Activated T-helper 17 cell treated with anti-CD3 and anti-CD28 coated beads, Interleukin-2, amount 50 U/mL, for 72 hours (primary cell): Measurements from ENCODE around the gene FKRP. TPM values are rescaled to one million over a fixed set of nuclear protein-coding genes. Genes with fewer than 3 reads are reported as not detected.
A peak's percentile ranks its signal among the peaks of the same experiment; 100 is the strongest.
"Not testable (repeated sequence)": the region's sequence is repeated elsewhere in the genome, so short reads cannot be mapped to it uniquely, and the experiment has no call there.

Experiments
- ATAC-seq: fragments of 150-1000 bp; cut with Tn5 transposase; replicated peaks from 2 replicates; pipeline ENCODE4 v1.10.0; 2021; ENCODE audit warnings: mild to moderate bottlenecking, moderate library complexity
- H3K27ac Mint-ChIP-seq: one replicate; pipeline ENCODE4 v1.8.0; 2022; ENCODE audit warnings: mixed read lengths
- H3K27me3 Mint-ChIP-seq: one replicate; pipeline ENCODE4 v1.8.0; 2022; ENCODE audit warnings: mixed read lengths
- H3K36me3 Mint-ChIP-seq: one replicate; pipeline ENCODE4 v1.8.0; 2022; ENCODE audit warnings: low read depth, mild to moderate bottlenecking, mixed read lengths
- H3K4me1 Mint-ChIP-seq: one replicate; pipeline ENCODE4 v1.8.0; 2022; ENCODE audit warnings: mixed read lengths
- H3K4me3 Mint-ChIP-seq: one replicate; pipeline ENCODE4 v1.8.0; 2022; ENCODE audit warnings: mild to moderate bottlenecking, mixed read lengths
- H3K9me3 Mint-ChIP-seq: one replicate; pipeline ENCODE4 v1.8.0; 2022; ENCODE audit warnings: mixed read lengths
- total RNA-seq, 2 donors: library from RNA; stranded (reverse); gene quantifications; one replicate each; pipeline ENCODE4 v1.2.3, GENCODE V29; 2022

The FKRP gene
- total RNA-seq, 2 donors from 2014 or later = 6.3 to 14.3 TPM

DNA sequence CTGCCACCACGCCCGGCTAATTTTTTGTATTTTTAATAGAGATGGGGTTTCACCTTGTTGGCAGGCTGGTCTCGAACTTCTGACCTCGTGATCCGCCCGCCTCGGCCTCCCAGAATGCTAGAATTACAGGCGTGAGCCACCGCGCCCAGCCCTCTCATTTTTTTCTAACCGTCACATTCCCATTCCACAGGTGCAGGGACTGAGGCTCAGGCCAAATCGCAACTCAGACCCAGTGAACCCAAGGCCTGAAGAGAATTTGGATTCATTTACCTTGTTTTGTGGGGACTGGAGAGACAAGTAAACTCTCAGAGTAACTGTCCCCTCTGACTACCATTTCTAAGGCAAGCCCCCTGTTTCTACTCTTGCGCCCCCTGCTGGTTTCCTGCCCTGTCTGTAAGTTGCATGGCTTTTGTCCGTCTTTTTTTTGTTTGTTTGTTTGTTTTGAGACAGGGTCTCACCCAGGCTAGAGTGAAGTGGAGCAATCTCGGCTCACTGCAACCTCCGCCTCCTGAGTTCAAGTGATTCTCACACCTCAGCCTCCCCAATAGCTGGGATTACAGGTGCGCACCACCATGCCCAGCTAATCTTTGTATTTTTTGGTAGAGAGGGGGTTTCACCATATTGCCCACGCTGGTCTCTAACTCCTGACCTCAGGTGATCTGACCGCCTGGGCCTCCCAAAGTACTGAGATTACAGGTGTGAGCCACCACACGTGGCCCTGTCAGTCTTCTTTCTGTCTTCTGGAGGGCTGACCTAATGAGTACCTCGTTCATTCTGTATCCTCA, 2.7 kb downstream of the FKRP start:
- Mint-ChIP-seq H3K27me3 (no peaks in the 10 kb centered on the region), H3K4me1 (peaks cover 19% of the 10 kb centered on the region), H3K4me3 (peak overlapping the region; percentile 79), H3K9me3 (no peaks in the 10 kb centered on the region), H3K36me3 (peaks cover 12% of the 10 kb centered on the region), H3K27ac (peak overlapping the region; percentile 90)
- peak; percentile 25 for ATAC-seq

DNA sequence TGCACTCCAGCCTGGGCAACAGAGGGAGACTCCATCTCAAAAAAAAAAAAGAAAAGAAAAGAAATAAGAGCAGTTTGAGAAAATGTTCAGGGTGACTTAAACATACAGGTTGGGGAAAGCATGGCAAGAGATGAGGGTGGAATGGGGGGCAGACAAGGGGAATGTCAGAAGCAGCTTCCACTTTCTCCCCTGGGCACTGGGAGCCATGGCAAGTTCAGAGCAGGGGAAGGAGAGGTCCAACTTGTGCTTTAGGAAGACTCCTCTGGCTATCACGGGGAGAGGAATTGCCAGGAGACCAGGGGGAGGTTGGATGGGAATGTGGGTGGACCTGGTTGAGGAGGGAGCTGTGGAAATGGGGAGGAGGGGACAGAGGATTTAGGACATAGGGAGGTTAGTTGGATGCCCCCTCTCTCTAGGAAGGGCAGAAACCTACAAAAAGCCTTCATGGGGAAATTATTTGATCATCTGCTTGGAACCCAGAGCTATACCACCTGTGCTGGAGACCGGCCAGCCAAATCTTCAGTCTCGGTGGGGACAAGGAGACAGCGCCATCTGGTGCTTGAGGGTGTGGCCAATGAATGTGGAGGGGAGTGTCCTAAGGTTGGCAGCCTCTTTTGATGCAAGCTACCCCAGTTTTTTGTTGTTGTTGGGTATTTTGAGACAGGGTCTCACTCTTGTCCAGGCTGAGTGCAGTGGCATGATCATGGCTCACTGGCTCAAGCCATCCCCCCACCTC, 7.7 kb downstream of the FKRP start:
- Mint-ChIP-seq H3K27ac (no peak overlapping the region), H3K4me3 (no peak overlapping the region), H3K27me3 (no peaks in the 10 kb centered on the region), H3K36me3 (no peaks in the 10 kb centered on the region), H3K4me1 (peaks cover 7% of the 10 kb centered on the region), H3K9me3 (no peaks in the 10 kb centered on the region)
- ATAC-seq = peak; percentile 86

DNA sequence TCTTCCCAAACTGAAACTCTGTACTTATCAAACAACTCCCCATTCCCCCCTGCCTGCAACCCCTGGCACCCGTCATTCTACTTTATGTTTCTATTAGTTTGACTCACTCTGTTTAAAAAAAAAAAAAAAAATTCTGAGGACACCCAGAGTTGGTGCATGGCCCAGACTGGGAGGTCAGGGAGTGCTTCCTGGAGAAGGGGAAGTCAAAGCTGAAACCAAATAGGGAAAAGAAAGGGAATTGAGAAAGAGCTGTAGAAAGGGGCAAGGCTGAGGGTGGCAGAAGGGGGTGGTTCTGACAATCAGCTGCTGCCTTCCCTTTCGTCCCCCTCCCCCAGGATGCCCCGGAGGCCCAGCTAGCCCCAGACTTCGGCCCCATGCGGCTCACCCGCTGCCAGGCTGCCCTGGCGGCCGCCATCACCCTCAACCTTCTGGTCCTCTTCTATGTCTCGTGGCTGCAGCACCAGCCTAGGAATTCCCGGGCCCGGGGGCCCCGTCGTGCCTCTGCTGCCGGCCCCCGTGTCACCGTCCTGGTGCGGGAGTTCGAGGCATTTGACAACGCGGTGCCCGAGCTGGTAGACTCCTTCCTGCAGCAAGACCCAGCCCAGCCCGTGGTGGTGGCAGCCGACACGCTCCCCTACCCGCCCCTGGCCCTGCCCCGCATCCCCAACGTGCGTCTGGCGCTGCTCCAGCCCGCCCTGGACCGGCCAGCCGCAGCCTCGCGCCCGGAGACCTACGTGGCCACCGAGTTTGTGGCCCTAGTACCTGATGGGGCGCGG, 9.4 kb downstream of the FKRP start:
- Mint-ChIP-seq H3K4me3 (no peak overlapping the region), H3K36me3 (no peaks in the 10 kb centered on the region), H3K27me3 (no peaks in the 10 kb centered on the region), H3K4me1 (peaks cover 7% of the 10 kb centered on the region), H3K27ac (no peak overlapping the region), H3K9me3 (no peaks in the 10 kb centered on the region)
- no peak for ATAC-seq

DNA sequence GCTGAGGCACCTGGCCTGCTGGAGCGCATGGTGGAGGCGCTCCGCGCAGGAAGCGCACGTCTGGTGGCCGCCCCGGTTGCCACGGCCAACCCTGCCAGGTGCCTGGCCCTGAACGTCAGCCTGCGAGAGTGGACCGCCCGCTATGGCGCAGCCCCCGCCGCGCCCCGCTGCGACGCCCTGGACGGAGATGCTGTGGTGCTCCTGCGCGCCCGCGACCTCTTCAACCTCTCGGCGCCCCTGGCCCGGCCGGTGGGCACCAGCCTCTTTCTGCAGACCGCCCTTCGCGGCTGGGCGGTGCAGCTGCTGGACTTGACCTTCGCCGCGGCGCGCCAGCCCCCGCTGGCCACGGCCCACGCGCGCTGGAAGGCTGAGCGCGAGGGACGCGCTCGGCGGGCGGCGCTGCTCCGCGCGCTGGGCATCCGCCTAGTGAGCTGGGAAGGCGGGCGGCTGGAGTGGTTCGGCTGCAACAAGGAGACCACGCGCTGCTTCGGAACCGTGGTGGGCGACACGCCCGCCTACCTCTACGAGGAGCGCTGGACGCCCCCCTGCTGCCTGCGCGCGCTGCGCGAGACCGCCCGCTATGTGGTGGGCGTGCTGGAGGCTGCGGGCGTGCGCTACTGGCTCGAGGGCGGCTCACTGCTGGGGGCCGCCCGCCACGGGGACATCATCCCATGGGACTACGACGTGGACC, 10.1 kb downstream of the FKRP start:
- Mint-ChIP-seq H3K36me3 (no peaks in the 10 kb centered on the region), H3K4me3 (no peak overlapping the region), H3K9me3 (no peaks in the 10 kb centered on the region), H3K4me1 (peaks cover 7% of the 10 kb centered on the region), H3K27ac (no peak overlapping the region), H3K27me3 (no peaks in the 10 kb centered on the region)
- ATAC-seq = no peak

DNA sequence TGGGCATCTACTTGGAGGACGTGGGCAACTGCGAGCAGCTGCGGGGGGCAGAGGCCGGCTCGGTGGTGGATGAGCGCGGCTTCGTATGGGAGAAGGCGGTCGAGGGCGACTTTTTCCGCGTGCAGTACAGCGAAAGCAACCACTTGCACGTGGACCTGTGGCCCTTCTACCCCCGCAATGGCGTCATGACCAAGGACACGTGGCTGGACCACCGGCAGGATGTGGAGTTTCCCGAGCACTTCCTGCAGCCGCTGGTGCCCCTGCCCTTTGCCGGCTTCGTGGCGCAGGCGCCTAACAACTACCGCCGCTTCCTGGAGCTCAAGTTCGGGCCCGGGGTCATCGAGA, 10.7 kb downstream of the FKRP start:
- H3K36me3 Mint-ChIP-seq = no peaks in the 10 kb centered on the region
- ATAC-seq = no peak
- no peaks in the 10 kb centered on the region for H3K9me3 Mint-ChIP-seq
- peaks cover 7% of the 10 kb centered on the region for H3K4me1 Mint-ChIP-seq
- H3K27me3 Mint-ChIP-seq = no peaks in the 10 kb centered on the region
- H3K4me3 Mint-ChIP-seq = no peak overlapping the region
- H3K27ac Mint-ChIP-seq = no peak overlapping the region

DNA sequence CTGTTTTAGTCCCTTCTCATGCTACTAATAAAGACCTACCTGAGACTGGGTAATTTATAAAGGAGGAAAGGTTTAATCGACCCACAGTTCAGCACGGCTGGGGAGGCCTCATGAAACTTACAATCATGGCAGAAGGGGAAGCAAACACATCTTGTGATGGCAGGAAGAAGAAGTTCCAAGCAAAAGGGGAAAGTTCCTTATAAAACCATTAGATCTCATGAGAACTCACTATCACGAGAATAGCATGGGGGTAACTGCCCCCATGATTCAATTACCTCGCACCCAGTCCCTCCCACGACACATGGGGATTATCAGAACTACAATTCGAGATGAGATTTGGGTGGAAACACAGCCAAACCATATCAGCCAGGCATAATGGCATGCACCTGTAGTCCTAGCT, 13.3 kb downstream of the FKRP start:
- no peak overlapping the region for H3K27ac Mint-ChIP-seq
- ATAC-seq = no peak

DNA sequence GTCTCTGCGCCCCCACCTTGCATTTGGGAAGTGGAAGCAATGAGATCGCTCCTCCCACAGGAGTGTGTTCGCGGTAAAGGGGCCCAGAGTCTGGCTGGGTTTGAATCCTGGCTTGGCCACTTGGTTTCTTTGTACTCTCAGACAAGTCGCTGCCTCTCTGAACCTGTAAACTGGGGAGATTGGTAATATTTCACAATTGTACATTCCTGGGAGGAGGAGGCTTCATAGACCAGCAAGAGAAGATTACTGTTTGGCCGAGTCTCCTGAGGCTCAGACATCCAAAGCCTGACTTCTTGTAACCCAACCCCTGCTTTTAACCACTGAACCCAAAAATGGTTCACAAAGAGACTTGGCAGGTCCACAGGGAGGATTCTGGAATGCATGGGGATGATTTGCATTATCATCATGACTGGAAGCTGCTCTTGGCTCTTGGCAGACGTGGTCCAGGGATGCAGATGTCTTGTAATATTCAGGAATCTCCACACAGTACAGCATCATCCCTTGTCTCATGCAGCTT, 14.0 kb downstream of the FKRP start:
- H3K9me3 Mint-ChIP-seq = no peaks in the 10 kb centered on the region
- H3K4me1 Mint-ChIP-seq = no peaks in the 10 kb centered on the region
- H3K36me3 Mint-ChIP-seq = no peaks in the 10 kb centered on the region
- H3K4me3 Mint-ChIP-seq = no peak overlapping the region
- H3K27me3 Mint-ChIP-seq = no peaks in the 10 kb centered on the region
- no peak overlapping the region for H3K27ac Mint-ChIP-seq
- no peak for ATAC-seq

More for the DNA sequence above, 13.3 kb downstream of the FKRP start:
- no peaks in the 10 kb centered on the region for H3K36me3 Mint-ChIP-seq
- H3K9me3 Mint-ChIP-seq = no peaks in the 10 kb centered on the region
- no peaks in the 10 kb centered on the region for H3K27me3 Mint-ChIP-seq
- no peak overlapping the region for H3K4me3 Mint-ChIP-seq
- H3K4me1 Mint-ChIP-seq = no peaks in the 10 kb centered on the region

DNA sequence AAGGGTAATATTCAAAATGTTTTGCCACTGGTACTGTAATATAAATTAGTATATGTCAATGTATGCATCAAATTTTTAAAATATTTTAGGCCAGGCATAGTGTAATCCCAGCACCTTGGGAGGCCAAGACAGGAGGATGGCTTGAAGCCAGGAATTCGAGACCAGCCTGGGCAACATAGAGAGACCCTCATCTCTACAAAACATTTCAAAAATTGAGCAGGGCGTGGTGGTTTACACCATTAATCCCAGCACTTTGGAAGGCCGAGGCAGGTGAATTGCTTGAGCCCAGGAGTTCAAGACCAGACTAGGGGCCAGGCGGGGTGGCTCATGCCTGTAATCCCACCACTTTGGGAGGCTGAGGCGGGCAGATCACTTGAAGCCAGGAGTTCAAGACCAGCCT, 14.5 kb downstream of the FKRP start:
- Mint-ChIP-seq H3K4me3 (no peak overlapping the region), H3K9me3 (no peaks in the 10 kb centered on the region)
- no peak for ATAC-seq

DNA sequence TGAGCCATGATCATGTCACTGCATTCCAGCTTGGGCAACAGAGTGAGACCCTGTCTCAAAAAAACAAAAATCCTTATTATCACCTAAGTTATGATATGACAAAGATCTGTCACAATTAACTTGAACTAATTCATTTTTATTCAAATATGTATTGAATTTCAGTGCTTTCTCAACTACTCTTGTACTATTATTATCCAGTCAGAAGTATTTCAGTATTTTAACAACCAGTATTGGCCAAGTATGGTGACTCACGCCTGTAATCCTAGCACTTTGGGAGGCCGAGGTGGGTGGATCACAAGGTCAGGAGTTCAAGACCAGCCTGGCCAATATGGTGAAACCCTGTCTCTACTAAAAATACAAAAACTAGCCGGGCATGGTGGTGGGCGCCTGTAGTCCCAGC, 15.0 kb downstream of the FKRP start:
- H3K36me3 Mint-ChIP-seq, H3K4me1 Mint-ChIP-seq, ATAC-seq, H3K27ac Mint-ChIP-seq, H3K9me3 Mint-ChIP-seq, H3K27me3 Mint-ChIP-seq, H3K4me3 Mint-ChIP-seq: not testable (repeated sequence)

More for the DNA sequence above, 14.5 kb downstream of the FKRP start:
- Mint-ChIP-seq H3K36me3 (no peaks in the 10 kb centered on the region), H3K4me1 (no peaks in the 10 kb centered on the region), H3K27me3 (no peaks in the 10 kb centered on the region), H3K27ac (no peak overlapping the region)

DNA sequence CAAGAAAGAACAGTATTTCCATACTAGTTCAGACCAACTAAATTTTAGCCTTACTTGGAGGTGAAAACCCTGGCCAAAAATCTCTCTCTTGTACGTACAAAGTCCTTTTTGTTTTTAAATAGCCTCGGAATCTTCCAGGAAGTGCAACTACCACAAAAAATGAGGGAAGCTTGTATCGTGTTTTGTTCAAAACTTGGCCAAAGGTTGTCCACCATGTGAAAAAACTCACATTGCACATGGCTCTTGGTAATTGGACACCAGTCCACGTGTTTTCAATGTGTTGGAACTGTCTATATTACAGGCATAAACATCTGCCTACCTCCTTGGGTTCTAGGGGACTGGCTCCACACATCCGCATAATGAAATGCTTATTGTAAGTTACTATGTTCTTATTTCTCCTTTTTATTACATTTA, 15.6 kb downstream of the FKRP start:
- no peak overlapping the region for H3K4me3 Mint-ChIP-seq
- H3K36me3 Mint-ChIP-seq = no peaks in the 10 kb centered on the region
- ATAC-seq = no peak
- H3K27ac Mint-ChIP-seq = no peak overlapping the region
- H3K9me3 Mint-ChIP-seq = no peaks in the 10 kb centered on the region
- H3K27me3 Mint-ChIP-seq = no peaks in the 10 kb centered on the region
- H3K4me1 Mint-ChIP-seq = peaks cover under 1% of the 10 kb centered on the region

DNA sequence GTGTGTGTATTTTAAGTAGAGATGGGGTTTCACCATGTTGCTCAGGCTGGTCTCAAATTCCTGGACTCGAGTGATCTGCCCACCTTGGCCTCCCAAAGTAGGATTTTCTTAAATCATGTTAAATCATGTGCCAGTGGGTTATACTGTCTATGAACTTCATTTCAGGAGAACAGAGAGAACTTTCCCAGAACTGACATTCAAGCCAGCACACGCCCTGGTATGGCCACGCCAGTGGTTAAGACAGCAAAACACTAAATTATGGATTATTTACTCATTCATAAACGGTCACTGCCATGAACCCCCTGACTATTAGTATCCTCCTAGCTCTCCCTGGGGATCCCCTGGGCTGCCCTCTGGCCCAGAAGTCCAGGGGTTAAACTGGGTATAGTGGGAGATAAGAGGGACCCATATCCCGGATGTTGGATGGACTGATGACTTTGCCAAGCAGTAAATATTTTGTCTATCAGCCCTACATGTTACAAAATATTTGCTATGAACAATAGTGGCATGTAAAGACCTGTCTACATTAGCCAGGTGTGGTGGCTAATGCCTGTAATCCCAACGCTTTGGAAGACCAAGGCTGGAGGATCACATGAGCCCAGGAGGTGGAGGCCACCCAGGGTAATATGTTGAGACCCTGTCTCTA, 16.5 kb downstream of the FKRP start:
- peaks cover 6% of the 10 kb centered on the region for H3K4me1 Mint-ChIP-seq
- H3K4me3 Mint-ChIP-seq = no peak overlapping the region
- no peaks in the 10 kb centered on the region for H3K9me3 Mint-ChIP-seq
- H3K27ac Mint-ChIP-seq = no peak overlapping the region
- no peaks in the 10 kb centered on the region for H3K27me3 Mint-ChIP-seq
- no peaks in the 10 kb centered on the region for H3K36me3 Mint-ChIP-seq
- no peak for ATAC-seq

DNA sequence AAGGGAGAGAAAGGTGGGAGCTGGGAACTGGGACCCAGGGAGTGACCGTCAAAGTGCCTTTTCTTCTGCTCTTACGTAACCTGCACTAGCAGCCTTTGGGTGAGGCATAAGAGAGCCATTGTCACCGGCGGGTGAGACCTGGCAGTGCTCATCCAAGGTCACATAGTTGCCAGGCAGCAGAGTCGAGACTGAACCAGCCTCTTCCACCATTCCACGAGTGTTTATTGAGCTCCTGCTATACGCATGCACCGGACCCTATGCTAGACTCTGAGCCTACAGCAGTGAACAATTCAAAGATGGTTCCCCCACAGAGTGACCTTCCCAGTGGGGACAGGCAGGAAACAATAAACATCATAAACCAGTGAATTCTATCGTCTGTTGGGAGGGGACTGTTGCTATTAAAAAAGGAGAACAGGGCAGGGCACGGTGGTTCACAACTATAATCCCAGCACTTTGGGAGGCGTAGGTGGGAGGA, 19.0 kb downstream of the FKRP start:
- Mint-ChIP-seq H3K9me3 (no peaks in the 10 kb centered on the region), H3K27me3 (no peaks in the 10 kb centered on the region), H3K4me3 (no peak overlapping the region)

DNA sequence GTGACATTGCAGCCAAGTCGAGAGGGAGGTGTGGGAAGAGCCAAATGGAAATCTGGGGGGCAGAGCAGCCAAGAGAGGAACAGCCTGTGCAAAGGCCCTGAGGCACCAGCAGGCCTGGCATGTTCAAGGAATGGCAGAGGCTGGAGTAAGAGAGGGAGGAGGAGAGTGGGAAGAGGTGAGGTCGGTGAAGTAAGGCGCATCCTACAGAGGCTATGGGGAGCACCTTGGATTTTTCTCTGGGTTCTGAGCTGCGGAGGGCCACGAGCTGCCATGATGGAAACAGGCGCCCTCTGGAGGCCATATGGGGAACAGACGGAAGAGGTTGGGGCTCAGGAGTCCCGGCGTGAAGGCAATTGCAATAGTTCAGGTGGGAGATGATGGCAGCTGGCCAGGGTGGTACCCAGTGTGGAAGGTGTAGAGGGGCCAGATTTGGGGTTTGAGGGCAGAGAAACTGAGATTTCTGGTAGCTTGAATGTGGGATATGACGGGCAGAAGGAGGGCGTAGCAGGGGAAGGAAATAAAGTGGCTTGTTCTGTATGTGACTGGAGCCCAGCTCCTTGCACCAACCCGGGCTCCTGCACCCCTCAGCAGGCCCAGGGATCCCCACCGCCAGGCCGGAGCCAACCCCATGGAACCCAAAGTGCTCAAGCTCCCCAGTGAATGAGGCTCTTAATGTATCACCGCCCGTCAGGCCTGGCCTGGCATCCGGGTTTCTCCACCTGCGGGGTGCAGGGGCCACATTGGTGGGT, 20.9 kb downstream of the FKRP start:
- ATAC-seq = peak; percentile 88
- no peak overlapping the region for H3K27ac Mint-ChIP-seq
- H3K4me3 Mint-ChIP-seq = no peak overlapping the region
- peaks cover 6% of the 10 kb centered on the region for H3K4me1 Mint-ChIP-seq
- no peaks in the 10 kb centered on the region for H3K36me3 Mint-ChIP-seq
- no peaks in the 10 kb centered on the region for H3K9me3 Mint-ChIP-seq
- H3K27me3 Mint-ChIP-seq = no peaks in the 10 kb centered on the region

More for the DNA sequence above, 19.0 kb downstream of the FKRP start:
- Mint-ChIP-seq H3K27ac (no peak overlapping the region), H3K4me1 (peaks cover 6% of the 10 kb centered on the region), H3K36me3 (no peaks in the 10 kb centered on the region)
- ATAC-seq = no peak
